Cortex of kidney (tissue), 1 donor: ENCODE data around the gene PRDX4.
A peak's percentile ranks its signal among the peaks of the same experiment; 100 is the strongest.
"Not testable (repeated sequence)": the region's sequence is repeated elsewhere in the genome, so short reads cannot be mapped to it uniquely, and the experiment has no call there.

ENCODE experiments used
- DNase-seq: peaks from one replicate; lab custom pipeline; 2025; lab: John Stamatoyannopoulos, UW

Gene PRDX4

GRCh38 chrX:23667239-23668177 is at the start of gene PRDX4:
PRDX4 (plus strand) TSS chrX:23667493; CDS start chrX:23667571, 78 bp downstream.
- DNase-seq, result peak; percentile 13

GRCh38 chrX:23621621-23622265 is 45.5 kb upstream of the PRDX4 start:
- DNase-seq, result no peak

DNA sequence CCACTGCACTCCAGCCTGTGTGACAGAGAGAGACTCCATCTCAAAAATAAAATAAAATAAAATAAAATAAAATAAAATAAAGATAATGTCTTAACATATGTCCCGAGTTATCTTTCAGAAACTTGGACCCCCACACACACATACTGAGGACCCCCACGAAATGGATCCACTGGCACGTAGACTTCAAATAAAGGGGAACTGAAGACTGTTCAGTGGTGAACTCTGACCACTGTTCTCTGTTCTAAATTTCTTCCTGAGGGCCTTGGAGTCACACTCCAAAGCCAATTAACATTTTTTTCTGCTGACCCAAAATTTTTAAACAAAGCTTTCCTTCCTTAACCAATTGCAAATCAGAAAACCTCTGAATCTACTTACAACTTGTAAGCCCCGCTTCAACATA is 43.5 kb upstream of the PRDX4 start:
- DNase-seq, result no peak

DNA sequence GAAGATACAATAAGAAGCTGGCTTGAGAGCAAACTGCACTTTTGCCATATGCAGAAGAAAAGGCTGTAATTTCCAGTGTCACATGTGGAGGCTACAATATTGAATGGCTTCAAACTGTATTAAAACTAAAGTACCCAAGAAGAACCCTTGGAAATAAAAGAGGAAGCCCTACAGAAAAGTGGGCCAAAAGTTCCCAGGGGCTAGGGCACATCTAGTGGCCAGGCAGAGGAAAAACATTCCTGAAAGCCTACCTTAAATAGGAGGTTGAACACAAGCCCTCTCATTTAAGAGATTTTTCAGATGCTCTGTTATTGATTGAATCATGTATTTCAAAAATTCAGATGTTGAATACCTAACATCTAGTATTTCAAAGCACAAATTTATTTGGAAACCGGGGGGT is 40.6 kb upstream of the PRDX4 start:
- no peak for DNase-seq

DNA sequence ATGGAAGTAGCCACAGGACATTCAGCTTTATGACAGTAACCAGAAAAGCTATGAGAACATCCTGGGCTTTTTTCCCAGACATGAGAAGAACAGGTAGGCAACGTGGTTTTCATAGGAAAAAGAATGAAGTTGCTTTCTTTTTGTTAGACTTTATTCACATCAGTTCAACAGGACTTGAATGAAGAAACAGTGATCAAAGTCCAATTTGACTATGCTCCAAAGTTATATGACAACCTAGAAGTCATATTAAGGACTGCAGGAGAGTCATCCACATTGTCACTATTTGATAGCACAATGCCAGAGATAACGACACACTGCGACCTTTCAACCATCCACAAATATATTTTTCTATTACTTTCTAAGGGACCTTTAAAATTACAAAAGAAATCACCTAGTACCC is 39.2 kb upstream of the PRDX4 start:
- no peak for DNase-seq

GRCh38 chrX:23631136-23631535 is 36.2 kb upstream of the PRDX4 start:
- DNase-seq, result no peak

DNA sequence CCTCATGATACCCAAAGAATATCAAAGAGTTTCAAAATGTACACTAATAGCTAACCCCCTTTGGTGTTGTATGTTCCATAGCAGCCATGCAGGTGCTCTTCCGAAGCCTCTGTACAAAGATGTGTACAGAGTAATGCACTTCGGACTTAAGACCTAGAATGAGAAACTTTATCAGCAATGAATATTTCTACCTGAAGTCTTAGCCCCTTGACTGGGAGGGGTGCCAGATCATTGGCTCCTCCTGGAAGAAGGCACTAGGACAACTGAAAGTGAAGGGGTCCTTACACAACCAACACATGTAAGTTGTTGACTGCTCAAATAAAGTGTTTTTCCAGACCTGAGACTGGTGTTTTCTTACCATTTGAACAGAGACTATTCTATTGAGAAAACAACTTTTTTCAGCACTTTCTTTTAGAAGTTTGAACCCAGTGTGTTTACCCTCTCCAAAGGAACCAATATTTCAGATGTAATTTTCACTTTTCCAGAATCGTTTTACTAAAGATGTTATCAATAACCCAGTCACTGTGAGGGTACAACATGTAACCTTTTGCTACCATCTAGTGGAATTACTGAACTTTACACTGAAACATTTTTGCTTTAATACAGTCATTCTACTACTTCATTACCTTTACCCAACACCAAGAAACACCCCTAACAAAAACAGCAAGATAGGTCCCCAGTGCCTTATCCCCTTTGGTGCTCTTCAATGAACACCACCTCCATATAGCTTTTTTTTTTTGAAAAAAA is 33.3 kb upstream of the PRDX4 start:
- DNase-seq, result no peak

GRCh38 chrX:23637187-23637586 is 30.1 kb upstream of the PRDX4 start:
- DNase-seq, result no peak

DNA sequence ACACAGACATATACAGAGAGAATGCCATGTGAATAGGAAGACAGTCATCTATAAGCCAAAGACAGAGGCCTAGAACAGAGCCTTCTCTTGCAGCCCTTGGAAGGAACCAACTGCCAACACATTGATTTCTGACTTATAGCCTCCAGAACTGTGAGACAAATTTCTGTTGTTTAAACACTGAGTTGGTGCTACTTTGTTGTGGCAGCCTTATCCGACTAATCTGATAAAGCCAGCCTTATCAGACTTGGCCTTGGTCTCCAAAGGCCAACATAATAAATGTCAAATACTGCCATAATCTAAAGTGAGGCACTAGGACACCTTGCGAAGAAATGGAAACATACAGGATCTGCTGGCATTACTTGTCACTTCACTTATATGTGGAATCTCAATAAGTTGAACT is 24.3 kb upstream of the PRDX4 start:
- no peak for DNase-seq

DNA sequence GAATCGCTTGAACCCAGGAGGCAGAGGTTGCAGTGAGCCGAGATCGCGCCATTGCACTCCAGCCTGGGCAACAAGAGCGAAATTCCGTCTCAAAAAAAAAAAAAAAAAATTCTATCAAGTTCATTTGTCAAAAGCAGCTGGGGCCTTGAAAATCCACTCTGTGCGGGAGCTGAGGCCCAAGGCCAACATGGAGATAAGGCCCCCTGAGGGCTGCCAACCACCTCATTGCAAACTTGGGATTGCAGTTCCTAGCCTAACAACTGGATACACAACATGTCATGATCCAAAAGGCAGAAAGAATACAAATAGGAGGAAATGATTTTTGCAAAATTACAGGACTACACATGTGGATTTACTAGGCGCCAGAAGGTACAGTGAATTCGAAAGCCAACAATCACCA is 22.5 kb upstream of the PRDX4 start:
- DNase-seq, result no peak

DNA sequence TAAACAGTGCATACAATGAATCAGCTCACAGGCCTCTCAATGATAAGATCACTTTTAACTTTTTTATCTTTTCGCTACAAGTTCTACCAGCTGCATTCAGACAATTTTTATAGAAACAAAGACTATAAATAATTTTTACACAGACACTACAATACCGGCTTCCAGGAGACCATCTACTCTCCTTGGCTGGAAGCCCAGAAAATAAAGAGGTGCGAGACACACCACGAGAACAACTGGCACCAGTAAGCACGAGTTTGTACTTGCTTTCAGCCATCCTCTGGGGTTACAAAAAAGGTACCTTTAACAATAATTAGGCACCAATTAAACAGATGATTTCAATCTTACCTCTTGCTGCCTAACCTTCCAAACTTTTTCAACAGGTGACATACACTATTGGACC is 11.2 kb upstream of the PRDX4 start:
- no peak for DNase-seq

- DNase-seq, result no peak
These were observed 10.6 kb upstream of the PRDX4 start for GRCh38 chrX:23656684-23657083.

DNA sequence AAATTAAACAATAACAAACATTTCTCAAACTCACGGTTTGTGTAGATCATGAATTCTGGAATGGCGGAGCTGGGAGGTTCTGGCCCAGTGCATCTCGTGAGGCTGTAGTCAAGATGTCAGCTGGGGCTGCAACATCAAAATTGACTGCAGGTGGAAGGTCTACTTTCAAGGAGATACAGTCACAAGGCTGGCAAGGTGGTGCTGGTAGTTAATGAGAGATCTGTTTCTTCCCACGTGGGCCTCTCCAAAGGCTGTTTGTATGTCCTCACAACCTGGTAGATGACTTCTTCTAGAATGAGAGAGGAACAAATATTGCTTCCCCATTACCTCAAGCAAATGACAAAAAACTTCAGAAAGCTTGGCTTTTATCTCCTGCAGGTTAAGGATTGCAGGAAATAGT is 8.0 kb upstream of the PRDX4 start:
- DNase-seq, result no peak

GRCh38 chrX:23660083-23660765 is 7.1 kb upstream of the PRDX4 start:
- not testable (repeated sequence) for DNase-seq

- no peak for DNase-seq
These were observed 6.5 kb upstream of the PRDX4 start for GRCh38 chrX:23660766-23661132.

- no peak for DNase-seq
These were observed 5.6 kb upstream of the PRDX4 start for GRCh38 chrX:23661671-23662070.

- DNase-seq, result no peak
These were observed 5.1 kb upstream of the PRDX4 start for GRCh38 chrX:23662187-23662586.

- no peak for DNase-seq
These were observed 4.4 kb upstream of the PRDX4 start for GRCh38 chrX:23662853-23663252.

- DNase-seq, result no peak
These were observed 2.8 kb upstream of the PRDX4 start for GRCh38 chrX:23664496-23664895.

DNA sequence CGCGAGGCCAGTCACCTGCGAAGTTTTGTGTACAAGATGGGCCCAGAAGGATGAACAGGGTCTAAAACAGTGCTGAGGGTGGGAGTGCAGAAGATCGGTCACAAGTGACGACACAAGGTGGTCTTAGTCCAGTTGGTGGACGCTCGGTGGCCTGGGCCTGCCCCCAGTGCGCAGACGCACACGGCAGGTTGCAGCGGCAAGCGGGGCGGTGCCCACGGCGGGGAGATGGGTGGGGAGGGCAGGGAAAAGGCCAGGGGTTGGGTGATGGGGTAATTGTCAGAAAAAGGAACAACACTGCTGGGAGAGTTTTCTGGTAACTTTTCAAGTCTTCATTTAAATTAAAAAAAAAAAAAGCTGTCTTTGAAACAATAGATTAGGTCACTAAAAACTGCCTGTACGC is 1.0 kb upstream of the PRDX4 start:
- DNase-seq, result no peak

DNA sequence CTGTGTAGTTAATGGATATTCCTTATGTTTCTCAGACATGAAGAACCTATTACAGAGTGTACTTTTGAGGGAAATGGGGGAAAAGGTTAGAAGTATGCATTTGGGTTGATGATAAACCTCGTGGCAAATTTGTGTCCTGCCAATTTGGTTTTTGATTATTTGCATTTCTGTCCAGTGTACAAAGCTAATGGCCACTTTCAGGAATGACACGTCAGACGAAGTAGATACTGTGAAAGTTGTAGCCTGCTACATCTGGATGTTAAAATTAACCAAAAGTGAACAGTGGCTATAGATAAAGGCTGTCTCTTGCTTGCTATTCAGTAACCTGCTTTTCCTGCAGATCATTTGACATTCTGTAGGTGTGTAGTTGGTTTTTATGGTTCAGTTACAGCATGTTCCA is 1.0 kb downstream of the PRDX4 start:
- DNase-seq, result no peak

- DNase-seq, result no peak
These were observed 3.2 kb downstream of the PRDX4 start for GRCh38 chrX:23670528-23670927.
